Mesendoderm (in vitro differentiated cells): ENCODE results near the gene PPM1E.

ENCODE experiments used
- DNase-seq: peaks from one replicate; pipeline ENCODE4 v3.0.0; 2013
- H2AK5ac ChIP-seq: 2 replicates; pipeline ENCODE4 v1.6.1; 2013; ENCODE audit warnings: low read length, inconsistent platforms
- H2BK120ac ChIP-seq: 2 replicates; pipeline ENCODE4 v1.6.1; 2013; ENCODE audit warnings: low read depth, mild to moderate bottlenecking, low read length, moderate library complexity, mixed read lengths
- H2BK15ac ChIP-seq: replicated peaks from 2 replicates; pipeline ENCODE4 v1.6.1; 2013; ENCODE audit warnings: low read depth, mild to moderate bottlenecking, moderate library complexity
- H2BK5ac ChIP-seq: 2 replicates; pipeline ENCODE4 v1.6.1; 2013; ENCODE audit warnings: low read length, inconsistent platforms
- H3K18ac ChIP-seq: 2 replicates; pipeline ENCODE4 v1.6.1; 2013; ENCODE audit warnings: mild to moderate bottlenecking, low read length, mixed read lengths
- H3K23ac ChIP-seq: one replicate; pipeline ENCODE4 v1.6.1; 2013; ENCODE audit warnings: low read length
- H3K27ac ChIP-seq: 2 replicates; pipeline ENCODE4 v1.5.1; 2013; ENCODE audit warnings: low read depth, mild to moderate bottlenecking, inconsistent platforms, low read length, moderate library complexity
- H3K27me3 ChIP-seq: 2 replicates; pipeline ENCODE4 v1.6.1; 2013; ENCODE audit warnings: low read length, control low read depth, mild to moderate bottlenecking, inconsistent platforms; ENCODE audit not compliant: insufficient read depth, poor library complexity
- H3K36me3 ChIP-seq: 2 replicates; pipeline ENCODE4 v1.6.1; 2013; ENCODE audit warnings: low read length, inconsistent platforms; ENCODE audit not compliant: control insufficient read depth, insufficient read depth
- H3K4ac ChIP-seq: one replicate; pipeline ENCODE4 v1.6.1; 2013; ENCODE audit warnings: low read depth, mild to moderate bottlenecking, low read length, moderate library complexity
- H3K4me1 ChIP-seq: 2 replicates; pipeline ENCODE4 v1.6.1; 2013; ENCODE audit warnings: low read depth, low read length, inconsistent platforms; ENCODE audit not compliant: control insufficient read depth
- H3K4me2 ChIP-seq: 2 replicates; pipeline ENCODE4 v1.6.1; 2013; ENCODE audit warnings: low read length
- H3K4me3 ChIP-seq: 2 replicates; pipeline ENCODE4 v1.5.1; 2013; ENCODE audit warnings: mild to moderate bottlenecking, low read length
- H3K56ac ChIP-seq: one replicate; pipeline ENCODE4 v1.6.1; 2013; ENCODE audit warnings: low read length
- H3K79me1 ChIP-seq: 2 replicates; pipeline ENCODE4 v1.6.1; 2013; ENCODE audit warnings: low read length, inconsistent platforms
- H3K79me2 ChIP-seq: 2 replicates; pipeline ENCODE4 v1.6.1; 2013; ENCODE audit warnings: mild to moderate bottlenecking, low read length; ENCODE audit not compliant: control insufficient read depth, insufficient read depth
- H3K9ac ChIP-seq: 2 replicates; pipeline ENCODE4 v1.6.1; 2013; ENCODE audit warnings: low read length, inconsistent platforms
- H4K5ac ChIP-seq: one replicate; pipeline ENCODE4 v1.6.1; 2013; ENCODE audit warnings: low read length
- H4K8ac ChIP-seq: one replicate; pipeline ENCODE4 v1.6.1; 2013; ENCODE audit warnings: low read depth, mild to moderate bottlenecking, control low read depth, low read length, moderate library complexity
- WGBS: extraction: QIAGEN DNeasy Blood & Tissue Kit; methylation state at CpG from one replicate; pipeline ENCODE4 v1.1.7; 2013; ENCODE audit warnings: low lambda C conversion rate, missing lambda C conversion rate; ENCODE audit not compliant: insufficient coverage; ENCODE audit errors: extremely low coverage; 5-methylcytosine and 5-hydroxymethylcytosine counted together

Gene PPM1E

DNA sequence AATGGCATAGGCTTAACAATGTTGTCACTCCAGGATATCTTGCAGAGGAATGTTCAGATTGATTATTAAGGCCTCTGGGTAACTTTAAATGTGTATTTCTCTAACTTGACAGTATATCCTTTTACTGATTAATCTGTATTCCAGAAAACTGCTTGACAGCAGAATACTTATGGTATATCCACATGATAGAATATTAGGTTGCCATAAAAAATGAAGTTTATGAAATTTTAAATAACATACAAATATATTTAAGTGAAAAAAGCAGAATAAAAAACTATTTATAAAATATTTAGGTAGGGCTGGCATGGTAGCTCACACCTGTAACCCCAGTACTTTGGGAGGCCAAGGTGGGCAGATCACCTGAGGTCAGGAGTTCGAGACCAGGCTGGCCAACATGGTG is 244.4 kb downstream of the PPM1E start:
- Histone ChIP-seq H3K18ac (no peak overlapping the region), H3K56ac (no peak overlapping the region), H2BK5ac (no peak overlapping the region), H3K4ac (no peak overlapping the region), H4K8ac (no peak overlapping the region), H3K4me2 (no peak overlapping the region), H3K27me3 (no peaks in the 10 kb centered on the region), H3K9ac (no peak overlapping the region), H3K79me1 (no peaks in the 10 kb centered on the region), H2BK120ac (no peak overlapping the region), H4K5ac (no peak overlapping the region), H2AK5ac (no peak overlapping the region), H3K36me3 (no peaks in the 10 kb centered on the region), H2BK15ac (no peak overlapping the region), H3K79me2 (no peaks in the 10 kb centered on the region), H3K27ac (no peak overlapping the region), H3K23ac (no peak overlapping the region), H3K4me1 (no peaks in the 10 kb centered on the region), H3K4me3 (no peak overlapping the region)
- no CpG with 5 or more reads among the region's 1 CpG for WGBS
- no peak for DNase-seq

DNA sequence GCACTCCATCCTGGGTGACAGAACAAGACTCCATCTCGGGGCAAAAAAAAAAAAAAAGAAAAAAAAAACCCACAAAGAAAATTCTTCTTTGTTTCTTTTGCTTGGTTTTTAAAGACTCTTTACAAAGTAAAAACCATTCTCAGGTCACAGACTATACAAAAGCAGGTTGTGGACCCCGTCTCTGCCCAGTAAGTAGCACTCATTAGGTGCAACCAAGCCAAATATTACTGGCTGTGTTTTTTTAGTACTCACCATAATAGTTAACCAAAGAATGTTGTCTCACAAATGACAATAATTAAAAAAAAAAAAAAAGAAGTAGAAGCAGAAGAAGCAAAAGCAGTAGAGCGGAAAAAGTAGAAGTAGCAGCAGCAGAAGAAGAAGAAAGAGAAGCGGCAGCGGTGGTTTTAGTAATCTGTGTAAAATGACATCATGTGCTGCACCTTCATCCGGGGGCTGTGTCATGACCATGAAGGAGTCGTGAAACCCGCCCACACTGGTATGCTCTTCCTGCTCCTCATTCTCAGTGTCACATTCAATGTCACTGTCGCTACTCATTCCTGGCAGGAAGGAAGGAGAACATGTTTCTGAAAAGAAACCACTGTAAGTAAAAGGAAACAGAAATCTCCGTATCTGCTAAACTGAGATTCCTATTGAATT is 245.6 kb downstream of the PPM1E start:
- Histone ChIP-seq H2AK5ac (no peak overlapping the region), H4K8ac (no peak overlapping the region), H3K4me2 (no peak overlapping the region), H3K79me2 (no peaks in the 10 kb centered on the region), H3K27ac (no peak overlapping the region), H3K4me3 (no peak overlapping the region), H3K4ac (no peak overlapping the region), H3K4me1 (no peaks in the 10 kb centered on the region), H2BK120ac (no peak overlapping the region), H3K56ac (no peak overlapping the region), H3K36me3 (no peaks in the 10 kb centered on the region), H3K23ac (no peak overlapping the region), H4K5ac (no peak overlapping the region), H3K79me1 (no peaks in the 10 kb centered on the region), H2BK5ac (no peak overlapping the region), H2BK15ac (no peak overlapping the region), H3K18ac (no peak overlapping the region), H3K27me3 (no peaks in the 10 kb centered on the region), H3K9ac (no peak overlapping the region)
- WGBS = no CpG with 5 or more reads among the region's 10 CpGs
- DNase-seq = peak; percentile 67

DNA sequence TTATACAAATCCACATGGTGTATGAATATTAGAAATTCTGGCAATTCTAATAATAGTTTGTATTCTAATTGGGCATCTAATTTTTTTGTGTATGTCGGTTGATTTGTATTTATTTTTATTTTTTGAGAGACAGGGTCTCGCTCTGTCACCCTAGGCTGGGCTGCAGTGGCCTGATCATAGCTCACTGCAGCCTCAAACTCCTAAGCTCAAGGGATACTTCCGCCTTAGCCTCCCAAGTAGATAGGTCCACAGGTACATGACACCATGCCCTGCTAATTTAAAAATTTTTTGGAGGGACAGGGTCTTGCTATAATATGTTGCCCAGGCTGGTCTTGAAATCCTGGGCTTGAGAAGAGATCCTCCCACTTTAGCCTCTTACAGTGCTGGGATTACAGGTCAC is 246.5 kb downstream of the PPM1E start:
- Histone ChIP-seq H2BK15ac (no peak overlapping the region), H3K79me1 (no peaks in the 10 kb centered on the region), H2AK5ac (no peak overlapping the region), H4K5ac (no peak overlapping the region), H4K8ac (no peak overlapping the region), H3K18ac (no peak overlapping the region), H3K23ac (no peak overlapping the region), H3K56ac (no peak overlapping the region), H3K9ac (no peak overlapping the region), H3K36me3 (no peaks in the 10 kb centered on the region), H3K4me2 (no peak overlapping the region), H3K4me3 (no peak overlapping the region), H3K27me3 (no peaks in the 10 kb centered on the region), H3K27ac (no peak overlapping the region), H2BK5ac (no peak overlapping the region), H3K4ac (no peak overlapping the region), H2BK120ac (no peak overlapping the region), H3K4me1 (no peaks in the 10 kb centered on the region), H3K79me2 (no peaks in the 10 kb centered on the region)
- 100% methylated on average over 1 of the region's 3 CpGs for WGBS
- DNase-seq = no peak

DNA sequence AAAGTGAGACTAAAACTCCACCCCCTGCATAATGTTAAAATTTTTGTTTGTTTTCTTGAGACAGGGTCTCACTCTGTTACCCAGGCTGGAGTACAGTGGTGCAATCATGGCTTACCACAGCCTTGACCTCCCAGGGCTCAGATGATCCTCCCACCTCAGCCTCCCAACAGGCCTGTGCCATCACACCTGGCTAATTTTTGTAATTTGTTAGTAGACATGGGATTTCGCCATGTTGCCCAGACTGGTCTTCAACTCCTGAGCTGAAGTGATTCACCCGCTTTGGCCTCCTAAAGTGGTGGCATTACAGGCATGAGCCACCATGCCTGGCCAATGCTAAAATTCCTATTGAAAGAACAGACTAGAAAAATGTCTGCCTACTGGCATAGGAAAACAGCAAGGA is 247.2 kb downstream of the PPM1E start:
- no peaks in the 10 kb centered on the region for H3K36me3 ChIP-seq
- H2BK15ac ChIP-seq = no peak overlapping the region
- no peak overlapping the region for H3K9ac ChIP-seq
- H3K56ac ChIP-seq = no peak overlapping the region
- no peak overlapping the region for H3K23ac ChIP-seq
- H3K79me2 ChIP-seq = no peaks in the 10 kb centered on the region
- H2BK5ac ChIP-seq = no peak overlapping the region
- H2AK5ac ChIP-seq = no peak overlapping the region
- H3K4me1 ChIP-seq = no peaks in the 10 kb centered on the region
- no peak overlapping the region for H3K27ac ChIP-seq
- no peak overlapping the region for H4K5ac ChIP-seq
- H3K27me3 ChIP-seq = no peaks in the 10 kb centered on the region
- no peaks in the 10 kb centered on the region for H3K79me1 ChIP-seq
- no peak overlapping the region for H3K4ac ChIP-seq
- no peak overlapping the region for H2BK120ac ChIP-seq
- no peak overlapping the region for H3K4me3 ChIP-seq
- H3K18ac ChIP-seq = no peak overlapping the region
- WGBS = no CpG with 5 or more reads among the region's 2 CpGs
- H4K8ac ChIP-seq = no peak overlapping the region
- no peak for DNase-seq
- no peak overlapping the region for H3K4me2 ChIP-seq

DNA sequence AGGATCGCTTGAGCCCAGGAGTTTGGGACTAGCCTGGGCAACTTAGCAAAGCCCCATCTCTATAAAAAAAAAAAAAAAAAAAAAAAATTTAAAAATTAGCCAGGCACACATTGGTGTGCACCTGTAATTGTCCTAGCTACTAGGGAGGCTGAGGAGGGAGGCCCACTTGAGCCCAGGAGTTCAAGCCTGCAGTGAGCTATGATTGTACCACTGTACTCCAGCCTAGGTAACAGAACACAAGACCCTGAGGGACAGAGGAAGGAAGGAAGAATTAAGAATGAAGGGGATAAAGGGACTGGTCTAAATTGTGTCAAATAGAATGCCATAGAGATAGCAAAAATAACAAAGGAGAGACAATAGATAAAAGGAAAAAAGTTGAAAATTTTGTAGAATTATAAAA is 248.2 kb downstream of the PPM1E start:
- Histone ChIP-seq H3K56ac (no peak overlapping the region), H3K23ac (no peak overlapping the region), H3K9ac (no peak overlapping the region), H3K18ac (no peak overlapping the region), H2BK5ac (no peak overlapping the region), H3K4me3 (no peak overlapping the region), H2AK5ac (no peak overlapping the region), H4K5ac (no peak overlapping the region), H3K79me2 (no peaks in the 10 kb centered on the region), H2BK15ac (no peak overlapping the region), H3K27me3 (no peaks in the 10 kb centered on the region), H2BK120ac (no peak overlapping the region), H3K4me1 (no peaks in the 10 kb centered on the region), H4K8ac (no peak overlapping the region), H3K4ac (no peak overlapping the region), H3K79me1 (no peaks in the 10 kb centered on the region), H3K4me2 (no peak overlapping the region), H3K36me3 (no peaks in the 10 kb centered on the region), H3K27ac (no peak overlapping the region)
- no peak for DNase-seq
- no CpG with 5 or more reads among the region's 1 CpG for WGBS
